ENCODE results near the gene HOXD8. TPM values are rescaled to one million over a fixed set of nuclear protein-coding genes. Genes with fewer than 3 reads are reported as not detected.

HOXD8 gene
- total RNA-seq, 1 experiment from 2014 or later, result not detected

- no TSS peak for BruUV-seq (replicated peaks)
- TF ChIP-seq CTCF (IDR thresholded peaks at IDR 0.05; ENCODE audit: unreplicated experiment), result no peak
- DNase-seq (ENCODE audit: unreplicated experiment), result no peak
- peaks cover 7% of the 10 kb centered on the region for H3K4me1 Mint-ChIP-seq (ENCODE audit: insufficient read depth, unreplicated experiment)
- no peak overlapping the region for H3K4me3 Mint-ChIP-seq (ENCODE audit: unreplicated experiment)
- no peaks in the 10 kb centered on the region for H3K9me3 Mint-ChIP-seq (ENCODE audit: unreplicated experiment)
- H3K27ac Mint-ChIP-seq (ENCODE audit: low read depth, unreplicated experiment), result no peak overlapping the region
- peaks cover 22% of the 10 kb centered on the region for H3K27me3 Mint-ChIP-seq (ENCODE audit: insufficient read depth, unreplicated experiment)
- intact Hi-C loops (cut with micrococcal nuclease), result no loop called here
- no peaks in the 10 kb centered on the region for H3K36me3 Mint-ChIP-seq (ENCODE audit: insufficient read depth, unreplicated experiment)
- ChIA-PET CTCF (interaction anchor here (0.6 to 2.6 kb wide), 7 partner anchors 7 to 1033 kb away, joined by 3 to 23 read pairs (median 10); partner anchors contain the start of gene HOXD12), POLR2A (no interaction called here)
Observed at GRCh38 chr2:176109192-176109901, 20.2 kb upstream of the HOXD8 start.

GRCh38 chr2:176109946-176110345 is 19.6 kb upstream of the HOXD8 start:
- BruUV-seq (replicated peaks), result no TSS peak
- Mint-ChIP-seq H3K27ac (ENCODE audit: low read depth, unreplicated experiment) (no peak overlapping the region), H3K36me3 (ENCODE audit: insufficient read depth, unreplicated experiment) (no peaks in the 10 kb centered on the region), H3K4me3 (ENCODE audit: unreplicated experiment) (no peak overlapping the region), H3K4me1 (ENCODE audit: insufficient read depth, unreplicated experiment) (peaks cover 7% of the 10 kb centered on the region), H3K27me3 (ENCODE audit: insufficient read depth, unreplicated experiment) (peaks cover 17% of the 10 kb centered on the region), H3K9me3 (ENCODE audit: unreplicated experiment) (no peaks in the 10 kb centered on the region)
- intact Hi-C loops (cut with micrococcal nuclease), result no loop called here
- DNase-seq (ENCODE audit: unreplicated experiment), result no peak
- ChIA-PET POLR2A (no interaction called here), CTCF (interaction anchor here (0.6 to 2.6 kb wide), 18 partner anchors 8 to 1413 kb away, joined by 3 to 23 read pairs (median 4); partner anchors contain the start of gene HOXD12)
- TF ChIP-seq CTCF (IDR thresholded peaks at IDR 0.05; ENCODE audit: unreplicated experiment), result no peak

GRCh38 chr2:176110415-176111308 is 18.8 kb upstream of the HOXD8 start:
- Mint-ChIP-seq H3K36me3 (ENCODE audit: insufficient read depth, unreplicated experiment) (no peaks in the 10 kb centered on the region), H3K9me3 (ENCODE audit: unreplicated experiment) (no peaks in the 10 kb centered on the region), H3K27ac (ENCODE audit: low read depth, unreplicated experiment) (no peak overlapping the region), H3K27me3 (ENCODE audit: insufficient read depth, unreplicated experiment) (peaks cover 10% of the 10 kb centered on the region), H3K4me1 (ENCODE audit: insufficient read depth, unreplicated experiment) (peaks cover 7% of the 10 kb centered on the region), H3K4me3 (ENCODE audit: unreplicated experiment) (no peak overlapping the region)
- intact Hi-C loops (cut with micrococcal nuclease), result no loop called here
- BruUV-seq (replicated peaks), result no TSS peak
- no peak for TF ChIP-seq CTCF (IDR thresholded peaks at IDR 0.05; ENCODE audit: unreplicated experiment)
- POLR2A ChIA-PET, result interaction anchor here (0.7 to 1.5 kb wide), 4 partner anchors 9 to 527 kb away, joined by 3 to 5 read pairs (median 4); no protein-coding TSS in a partner anchor
- CTCF ChIA-PET, result interaction anchor here (0.6 to 2.6 kb wide), 40 partner anchors 8 to 1413 kb away, joined by 3 to 23 read pairs (median 4); partner anchors contain the start of genes HOXD12 and HOXD13
- DNase-seq (ENCODE audit: unreplicated experiment), result no peak

GRCh38 chr2:176111309-176111663 is 18.2 kb upstream of the HOXD8 start:
- H3K36me3 Mint-ChIP-seq (ENCODE audit: insufficient read depth, unreplicated experiment), result no peaks in the 10 kb centered on the region
- H3K27me3 Mint-ChIP-seq (ENCODE audit: insufficient read depth, unreplicated experiment), result peaks cover 8% of the 10 kb centered on the region
- peaks cover 2% of the 10 kb centered on the region for H3K4me1 Mint-ChIP-seq (ENCODE audit: insufficient read depth, unreplicated experiment)
- CTCF ChIA-PET, result interaction anchor here (0.6 to 2.6 kb wide), 35 partner anchors 9 to 1045 kb away, joined by 3 to 23 read pairs (median 4); partner anchors contain the start of genes HOXD12 and HOXD13
- intact Hi-C loops (cut with micrococcal nuclease), result no loop called here
- POLR2A ChIA-PET, result interaction anchor here (0.7 to 1.5 kb wide), 4 partner anchors 9 to 526 kb away, joined by 3 to 5 read pairs (median 4); no protein-coding TSS in a partner anchor
- no peak overlapping the region for H3K27ac Mint-ChIP-seq (ENCODE audit: low read depth, unreplicated experiment)
- H3K9me3 Mint-ChIP-seq (ENCODE audit: unreplicated experiment), result no peaks in the 10 kb centered on the region
- peak; percentile 58 for DNase-seq (ENCODE audit: unreplicated experiment)
- TF ChIP-seq CTCF (IDR thresholded peaks at IDR 0.05; ENCODE audit: unreplicated experiment), result peak; percentile 56
- no TSS peak for BruUV-seq (replicated peaks)
- no peak overlapping the region for H3K4me3 Mint-ChIP-seq (ENCODE audit: unreplicated experiment)

Data from MCF 10A (cell line).